GM12878 (cell line): ENCODE measurements around the gene CLC. TPM values are rescaled to one million over a fixed set of nuclear protein-coding genes. Genes with fewer than 3 reads are reported as not detected.

Experiments used
- ATAC-seq: fragments of 200-7000 bp; cut with Tn5 transposase; 3 replicates; pipeline ENCODE4 v1.9.1; 2020; ENCODE audit warnings: mild to moderate bottlenecking, moderate library complexity
- BruUV-seq: library from RNA; stranded (reverse); fragments of 400-500 nt; replicated peaks from 2 replicates; lab custom pipeline; 2021; lab: Mats Ljungman, UMichigan
- CTCF ChIA-PET: fragments of 300-600 bp; sonication (Branson Sonifier 250); formaldehyde crosslinking; extraction: SDS; loops from one replicate; lab custom pipeline; 2021; ENCODE audit warnings: inconsistent platforms; lab: Yijun Ruan, JAX
- POLR2A ChIA-PET: fragments of 350-600 bp; formaldehyde crosslinking; extraction: SDS; loops from one replicate; lab custom pipeline; 2021; ENCODE audit warnings: inconsistent platforms; lab: Charles Lee
- RAD21 ChIA-PET: fragments of 300-600 bp; sonication (Branson Sonifier 250); formaldehyde crosslinking; loops from one replicate; lab custom pipeline; 2023; ENCODE audit warnings: antibody characterized with exemption; ENCODE audit not compliant: unreplicated experiment; lab: Charles Lee
- SMC1A ChIA-PET: fragments of 300-600 bp; sonication (Branson Sonifier 250); formaldehyde crosslinking; loops from one replicate; lab custom pipeline; 2023; ENCODE audit not compliant: unreplicated experiment, uncharacterized antibody; lab: Charles Lee
- DNase-seq: peaks from one replicate; pipeline ENCODE4 v3.0.0-alpha.2; 2011; ENCODE audit warnings: low read depth, low spot score
- FAIRE-seq: peaks from 3 replicates; lab custom pipeline; 2011; peaks lifted over from hg19 to GRCh38; lab: Jason Lieb, UNC
- H2AFZ ChIP-seq: 2 replicates; pipeline ENCODE4 v1.6.0; 2011; ENCODE audit warnings: low read depth, low read length, control low read depth; ENCODE audit not compliant: control insufficient read depth
- H3K27ac ChIP-seq: 2 replicates; pipeline ENCODE4 v1.5.1; 2011; ENCODE audit warnings: control low read depth; ENCODE audit not compliant: control insufficient read depth, insufficient read depth
- H3K27me3 ChIP-seq, 2 experiments: replicated peaks in 1 of 2; 2 replicates each; pipeline versions ENCODE4 v1.6.0 to v1.6.1; 2011; ENCODE audit warnings: low read length in 1 of 2; ENCODE audit not compliant: control insufficient read depth in 2 of 2, insufficient read depth in 2 of 2
- H3K36me3 ChIP-seq, 2 experiments: 2 replicates each; pipeline ENCODE4 v1.5.1; 2011; ENCODE audit warnings: low read length in 1 of 2; ENCODE audit not compliant: control insufficient read depth in 2 of 2, insufficient read depth in 2 of 2
- H3K4me1 ChIP-seq: 2 replicates; pipeline ENCODE4 v1.6.1; 2011; ENCODE audit warnings: mild to moderate bottlenecking, low read length, moderate library complexity, mixed read lengths; ENCODE audit not compliant: control insufficient read depth, insufficient read depth
- H3K4me2 ChIP-seq: 2 replicates; pipeline ENCODE4 v1.6.0; 2011; ENCODE audit warnings: control low read depth; ENCODE audit not compliant: control insufficient read depth, insufficient read depth
- H3K4me3 ChIP-seq: fragments of 200-600 bp; sonication (generic); 2 replicates; pipeline ENCODE4 v1.5.1; 2016
- H3K79me2 ChIP-seq: 2 replicates; pipeline ENCODE4 v1.6.0; 2011; ENCODE audit warnings: low read length; ENCODE audit not compliant: control insufficient read depth, insufficient read depth
- H3K9ac ChIP-seq: 2 replicates; pipeline ENCODE4 v1.8.0; 2011; ENCODE audit warnings: low read length, control low read depth, mixed read lengths; ENCODE audit not compliant: control insufficient read depth, insufficient read depth
- H3K9me3 ChIP-seq: replicated peaks from 3 replicates; pipeline ENCODE4 v1.5.1; 2011; ENCODE audit warnings: mild to moderate bottlenecking, low read length; ENCODE audit not compliant: control insufficient read depth, insufficient read depth
- H4K20me1 ChIP-seq: 2 replicates; pipeline ENCODE4 v1.6.0; 2011; ENCODE audit not compliant: control insufficient read depth, insufficient read depth
- FOXM1 ChIP-seq: IDR thresholded peaks from 2 replicates; pipeline ENCODE4 v1.6.1; 2012; ENCODE audit warnings: low read depth, mild to moderate bottlenecking, inconsistent platforms, low read length, moderate library complexity
- IRF4 ChIP-seq: IDR thresholded peaks from 2 replicates; pipeline ENCODE4 v1.6.1; 2011; ENCODE audit warnings: low read depth, low read length
- MYB ChIP-seq: fragments of 150-350 bp; IDR thresholded peaks from 2 replicates; pipeline ENCODE4 v1.6.1; 2014; ENCODE audit warnings: mild to moderate bottlenecking, low read depth, low read length, borderline replicate concordance
- NFIC ChIP-seq: IDR thresholded peaks from 2 replicates; pipeline ENCODE4 v1.6.1; 2012; ENCODE audit warnings: low read depth, mild to moderate bottlenecking, inconsistent platforms, low read length, moderate library complexity
- NR2C1 ChIP-seq: fragments of 450-650 bp; IDR thresholded peaks from 2 replicates; pipeline ENCODE4 v1.6.1; 2017; ENCODE audit warnings: antibody characterized with exemption, mild to moderate bottlenecking, moderate library complexity
- PML ChIP-seq: IDR thresholded peaks from 2 replicates; pipeline ENCODE4 v1.6.1; 2012; ENCODE audit warnings: low read length, inconsistent platforms
- RELA ChIP-seq: fragments of 450-650 bp; IDR thresholded peaks from 2 replicates; pipeline ENCODE4 v1.8.0; 2014; ENCODE audit warnings: borderline replicate concordance; ENCODE audit not compliant: partially characterized antibody
- SUZ12 ChIP-seq: fragments of 200-600 bp; sonication (generic); IDR thresholded peaks from one replicate; pipeline ENCODE4 v1.6.1; 2018; ENCODE audit warnings: antibody characterized with exemption, mild to moderate bottlenecking; ENCODE audit not compliant: unreplicated experiment
- TARDBP ChIP-seq: IDR thresholded peaks from 2 replicates; pipeline ENCODE4 v1.6.1; 2016; ENCODE audit warnings: borderline replicate concordance
- WGBS: methylation state at CpG from one replicate; pipeline ENCODE4 v1.1.6; 2016; ENCODE audit warnings: low lambda C conversion rate; ENCODE audit not compliant: insufficient replicate concordance, insufficient coverage; ENCODE audit errors: missing lambda C conversion rate; 5-methylcytosine and 5-hydroxymethylcytosine counted together
- in situ Hi-C: fragments of 300-500 bp; cut with MboI; formaldehyde crosslinking; loops from 9 replicates; pipeline ENCODE4 v1.14.3; 2018; ENCODE audit warnings: mixed read lengths
- intact Hi-C: fragments of 100-400 bp; cut with micrococcal nuclease; formaldehyde crosslinking; loops from one replicate; pipeline ENCODE4 v1.14.2; 2022; ENCODE audit not compliant: unreplicated experiment
- polyA plus RNA-seq, 11 experiments: library from polyadenylated mRNA; depleted of rRNA in 4 of 11; unstranded in 6 of 11; stranded (reverse) in 5 of 11; fragments of >200 nt; fragmentation: Nextera tagmentation in 4 of 11; fragmentation: Illumina TruSeq in 1 of 11; extraction: Ambion mirVana in 4 of 11; extraction: Trizol in 1 of 11; gene quantifications; 1 replicate in 1 of 11; 2 replicates in 10 of 11; pipeline versions ENCODE4 v1.2.1 to v1.2.3, GENCODE V29; 2011 to 2016; ENCODE audit warnings: inconsistent platforms in 2 of 11, missing spikeins in 2 of 11, low read depth in 1 of 11
- total RNA-seq, 4 experiments: library from RNA; depleted of rRNA in 3 of 4; stranded (reverse); fragments of >200 nt in 3 of 4; fragmentation: Illumina TruSeq in 1 of 4; extraction: Trizol in 1 of 4; gene quantifications; 2 replicates each; pipeline versions ENCODE4 v1.2.1 to v1.2.3, GENCODE V29; 2013 to 2021
- TF ChIP-seq, protein P1 (sequence below): IDR thresholded peaks from 2 replicates; pipeline ENCODE4 v1.6.1; 2011; ENCODE audit warnings: mild to moderate bottlenecking, low read depth, low read length, moderate library complexity; ENCODE audit not compliant: insufficient replicate concordance
- TF ChIP-seq, protein P2 (sequence below): IDR thresholded peaks from 2 replicates; pipeline ENCODE4 v1.6.1; 2011; ENCODE audit warnings: borderline replicate concordance, low read depth, mild to moderate bottlenecking, moderate library complexity, low read length; ENCODE audit not compliant: insufficient read depth, poor library complexity, severe bottlenecking
- TF ChIP-seq, protein P3 (sequence below): IDR thresholded peaks from 2 replicates; pipeline ENCODE4 v1.6.1; 2011; ENCODE audit warnings: low read depth, mild to moderate bottlenecking, low read length, moderate library complexity, borderline replicate concordance; ENCODE audit errors: extremely low read depth
- TF ChIP-seq, protein P4 (sequence below): fragments of 450-650 bp; formaldehyde crosslinking; IDR thresholded peaks from 2 replicates; pipeline ENCODE4 v1.4.0; 2022; ENCODE audit warnings: mild to moderate bottlenecking, moderate library complexity

The CLC gene
- total and polyA plus RNA-seq, 10 of the 15 experiments (the other 5 are each of a cell fraction or from before 2014, with no cell fraction given), result 0.18 to 0.36 (median 0.29) TPM; not detected in 4

DNA sequence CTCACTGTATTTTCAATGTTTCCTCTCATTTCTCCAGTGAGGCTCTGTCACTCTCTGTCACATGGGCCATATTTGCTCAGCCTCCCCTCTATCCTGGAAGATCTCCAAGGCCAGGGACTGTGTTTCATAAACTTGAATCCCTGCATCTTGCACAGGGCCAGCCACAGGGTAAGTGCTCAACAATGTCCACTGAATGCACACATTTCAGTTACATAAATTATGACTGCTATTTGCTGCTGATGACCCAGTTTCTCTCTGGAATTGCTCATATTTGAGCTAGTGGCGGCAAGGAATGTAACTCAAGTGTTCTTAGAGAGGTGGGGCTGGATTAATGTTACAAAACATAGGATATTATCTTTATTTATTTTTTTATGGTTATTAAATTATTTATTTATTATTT is 6.1 kb downstream of the CLC start (continued):
- TF ChIP-seq, protein P1, sequence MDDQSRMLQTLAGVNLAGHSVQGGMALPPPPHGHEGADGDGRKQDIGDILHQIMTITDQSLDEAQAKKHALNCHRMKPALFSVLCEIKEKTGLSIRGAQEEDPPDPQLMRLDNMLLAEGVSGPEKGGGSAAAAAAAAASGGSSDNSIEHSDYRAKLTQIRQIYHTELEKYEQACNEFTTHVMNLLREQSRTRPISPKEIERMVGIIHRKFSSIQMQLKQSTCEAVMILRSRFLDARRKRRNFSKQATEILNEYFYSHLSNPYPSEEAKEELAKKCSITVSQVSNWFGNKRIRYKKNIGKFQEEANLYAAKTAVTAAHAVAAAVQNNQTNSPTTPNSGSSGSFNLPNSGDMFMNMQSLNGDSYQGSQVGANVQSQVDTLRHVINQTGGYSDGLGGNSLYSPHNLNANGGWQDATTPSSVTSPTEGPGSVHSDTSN, result peak; percentile 6
- TF ChIP-seq PML (no peak), TARDBP (no peak), SUZ12 (no peak), NFIC (no peak)
- TF ChIP-seq, protein P2, sequence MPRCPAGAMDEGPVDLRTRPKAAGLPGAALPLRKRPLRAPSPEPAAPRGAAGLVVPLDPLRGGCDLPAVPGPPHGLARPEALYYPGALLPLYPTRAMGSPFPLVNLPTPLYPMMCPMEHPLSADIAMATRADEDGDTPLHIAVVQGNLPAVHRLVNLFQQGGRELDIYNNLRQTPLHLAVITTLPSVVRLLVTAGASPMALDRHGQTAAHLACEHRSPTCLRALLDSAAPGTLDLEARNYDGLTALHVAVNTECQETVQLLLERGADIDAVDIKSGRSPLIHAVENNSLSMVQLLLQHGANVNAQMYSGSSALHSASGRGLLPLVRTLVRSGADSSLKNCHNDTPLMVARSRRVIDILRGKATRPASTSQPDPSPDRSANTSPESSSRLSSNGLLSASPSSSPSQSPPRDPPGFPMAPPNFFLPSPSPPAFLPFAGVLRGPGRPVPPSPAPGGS, result peak; percentile 69

DNA sequence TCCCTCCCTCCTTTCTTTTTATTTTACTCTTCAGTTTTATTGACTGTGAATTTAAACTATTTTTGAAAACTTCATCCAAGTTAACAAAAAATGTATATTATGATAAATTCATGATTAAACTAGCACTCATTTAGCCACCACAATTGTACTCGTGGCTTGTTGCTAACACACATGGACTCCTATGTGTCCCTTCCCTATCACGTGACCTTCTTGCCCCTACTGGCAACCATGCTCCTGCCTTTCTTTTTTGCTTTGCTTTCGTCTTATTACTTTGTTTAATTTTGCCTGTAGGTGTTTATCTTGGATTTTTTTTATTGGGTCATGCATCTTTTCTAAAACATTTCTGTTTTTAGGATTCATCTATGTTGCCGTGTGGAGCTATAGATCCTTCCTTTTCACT is 8.2 kb downstream of the CLC start:
- in situ Hi-C loops, result no loop called here
- RAD21 ChIA-PET, result no interaction called here
- ATAC-seq (no peak), FAIRE-seq (no peak), DNase-seq (no peak)
- Histone ChIP-seq H3K27me3 (no peaks in the 10 kb centered on the region), H3K4me1 (peaks cover 23% of the 10 kb centered on the region), H3K4me3 (no peak overlapping the region), H3K79me2 (no peaks in the 10 kb centered on the region), H3K36me3 (no peaks in the 10 kb centered on the region), H3K9me3 (no peaks in the 10 kb centered on the region), H4K20me1 (no peaks in the 10 kb centered on the region), H3K9ac (no peak overlapping the region), H3K4me2 (no peak overlapping the region), H3K27ac (no peak overlapping the region), H2AFZ (no peak overlapping the region)
- POLR2A ChIA-PET, result no interaction called here
- intact Hi-C loops, result no loop called here
- WGBS, result 61% methylated on average over 4 of the region's 4 CpGs
- CTCF ChIA-PET, result interaction anchor here (0.9 to 1.4 kb wide), 2 partner anchors 24 to 56 kb away, joined by 3 read pairs; no protein-coding TSS in a partner anchor
- SMC1A ChIA-PET, result interaction anchor here (1.1 kb wide), 1 partner anchor 26 kb away, joined by 4 read pairs; no protein-coding TSS in a partner anchor
- BruUV-seq, result no TSS peak
- TF ChIP-seq NR2C1 (no peak), RELA (no peak), FOXM1 (no peak), MYB (no peak), IRF4 (no peak)
- TF ChIP-seq, protein P3, sequence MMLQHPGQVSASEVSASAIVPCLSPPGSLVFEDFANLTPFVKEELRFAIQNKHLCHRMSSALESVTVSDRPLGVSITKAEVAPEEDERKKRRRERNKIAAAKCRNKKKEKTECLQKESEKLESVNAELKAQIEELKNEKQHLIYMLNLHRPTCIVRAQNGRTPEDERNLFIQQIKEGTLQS, result no peak
- TF ChIP-seq, protein P4, sequence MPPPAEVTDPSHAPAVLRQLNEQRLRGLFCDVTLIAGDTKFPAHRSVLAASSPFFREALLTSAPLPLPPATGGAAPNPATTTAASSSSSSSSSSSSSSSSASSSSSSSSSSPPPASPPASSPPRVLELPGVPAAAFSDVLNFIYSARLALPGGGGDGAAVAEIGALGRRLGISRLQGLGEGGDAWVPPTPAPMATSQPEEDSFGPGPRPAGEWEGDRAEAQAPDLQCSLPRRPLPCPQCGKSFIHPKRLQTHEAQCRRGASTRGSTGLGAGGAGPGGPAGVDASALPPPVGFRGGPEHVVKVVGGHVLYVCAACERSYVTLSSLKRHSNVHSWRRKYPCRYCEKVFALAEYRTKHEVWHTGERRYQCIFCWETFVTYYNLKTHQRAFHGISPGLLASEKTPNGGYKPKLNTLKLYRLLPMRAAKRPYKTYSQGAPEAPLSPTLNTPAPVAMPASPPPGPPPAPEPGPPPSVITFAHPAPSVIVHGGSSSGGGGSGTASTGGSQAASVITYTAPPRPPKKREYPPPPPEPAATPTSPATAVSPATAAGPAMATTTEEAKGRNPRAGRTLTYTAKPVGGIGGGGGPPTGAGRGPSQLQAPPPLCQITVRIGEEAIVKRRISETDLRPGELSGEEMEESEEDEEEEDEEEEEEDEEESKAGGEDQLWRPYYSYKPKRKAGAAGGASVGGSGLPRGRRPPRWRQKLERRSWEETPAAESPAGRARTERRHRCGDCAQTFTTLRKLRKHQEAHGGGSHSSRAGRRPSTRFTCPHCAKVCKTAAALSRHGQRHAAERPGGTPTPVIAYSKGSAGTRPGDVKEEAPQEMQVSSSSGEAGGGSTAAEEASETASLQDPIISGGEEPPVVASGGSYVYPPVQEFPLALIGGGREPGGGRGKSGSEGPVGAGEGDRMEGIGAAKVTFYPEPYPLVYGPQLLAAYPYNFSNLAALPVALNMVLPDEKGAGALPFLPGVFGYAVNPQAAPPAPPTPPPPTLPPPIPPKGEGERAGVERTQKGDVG (CRISPR knock-in tag), result no peak
